ENCODE data around the gene SETD7. TPM values are rescaled to one million over a fixed set of nuclear protein-coding genes. Genes with fewer than 3 reads are reported as not detected.
A peak's percentile ranks its signal among the peaks of the same experiment; 100 is the strongest.

SETD7 gene
- total RNA-seq, 1 experiment from 2014 or later, result 29.6 TPM

DNA sequence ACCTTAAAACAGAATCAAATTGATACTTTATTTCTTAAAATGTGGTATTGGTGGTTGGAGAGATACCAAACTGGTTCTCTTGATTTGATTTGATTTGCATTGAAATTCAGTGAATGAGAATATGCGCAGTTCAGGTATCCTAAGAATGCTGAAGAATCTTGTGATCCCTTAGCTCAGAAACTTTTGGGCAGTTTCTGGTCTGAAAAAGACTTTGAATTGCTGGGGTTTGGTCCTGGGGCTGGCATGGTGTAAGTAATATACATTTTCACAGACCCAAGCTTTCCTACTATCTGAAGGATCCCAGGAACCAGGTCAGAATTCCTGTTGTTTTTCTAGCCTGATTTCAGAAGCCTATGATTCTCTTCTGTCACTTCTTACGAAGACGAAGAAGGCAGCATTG, 95.5 kb downstream of the SETD7 start:
- Histone ChIP-seq H3K27ac (ENCODE audit: low read length) (no peak overlapping the region), H3K4me2 (ENCODE audit: low read length) (no peak overlapping the region), H4K20me1 (ENCODE audit: low read length) (0 out of 2 replicates have a peak, but pooled peaks cover 5% of the 10 kb centered on the region), H2AFZ (ENCODE audit: low read length) (no peak overlapping the region), H3K79me2 (ENCODE audit: low read length) (peaks cover 63% of the 10 kb centered on the region), H3K9me3 (ENCODE audit: low read length) (no peaks in the 10 kb centered on the region), H3F3A (ENCODE audit: low read length, unreplicated experiment) (no peaks in the 10 kb centered on the region), H3K9me2 (replicated peaks; ENCODE audit: low read length) (no peaks in the 10 kb centered on the region), H3K27me3 (ENCODE audit: low read length) (no peaks in the 10 kb centered on the region), H3K36me3 (ENCODE audit: low read depth, low read length) (no peaks in the 10 kb centered on the region), H3K4me1 (ENCODE audit: insufficient read depth, low read length) (peaks cover 26% of the 10 kb centered on the region), H3K9ac (ENCODE audit: low read length) (no peak overlapping the region), H3K4me3 (ENCODE audit: low read length) (no peak overlapping the region)
- ATAC-seq (no peak), DNase-seq (no peak)
- POLR2A ChIA-PET (ENCODE audit: unreplicated experiment), result no interaction called here
- CTCF ChIA-PET, result no interaction called here
- intact Hi-C loops (cut with micrococcal nuclease), result no loop called here
- BruUV-seq (replicated peaks), result no TSS peak
- TF ChIP-seq, protein P1, sequence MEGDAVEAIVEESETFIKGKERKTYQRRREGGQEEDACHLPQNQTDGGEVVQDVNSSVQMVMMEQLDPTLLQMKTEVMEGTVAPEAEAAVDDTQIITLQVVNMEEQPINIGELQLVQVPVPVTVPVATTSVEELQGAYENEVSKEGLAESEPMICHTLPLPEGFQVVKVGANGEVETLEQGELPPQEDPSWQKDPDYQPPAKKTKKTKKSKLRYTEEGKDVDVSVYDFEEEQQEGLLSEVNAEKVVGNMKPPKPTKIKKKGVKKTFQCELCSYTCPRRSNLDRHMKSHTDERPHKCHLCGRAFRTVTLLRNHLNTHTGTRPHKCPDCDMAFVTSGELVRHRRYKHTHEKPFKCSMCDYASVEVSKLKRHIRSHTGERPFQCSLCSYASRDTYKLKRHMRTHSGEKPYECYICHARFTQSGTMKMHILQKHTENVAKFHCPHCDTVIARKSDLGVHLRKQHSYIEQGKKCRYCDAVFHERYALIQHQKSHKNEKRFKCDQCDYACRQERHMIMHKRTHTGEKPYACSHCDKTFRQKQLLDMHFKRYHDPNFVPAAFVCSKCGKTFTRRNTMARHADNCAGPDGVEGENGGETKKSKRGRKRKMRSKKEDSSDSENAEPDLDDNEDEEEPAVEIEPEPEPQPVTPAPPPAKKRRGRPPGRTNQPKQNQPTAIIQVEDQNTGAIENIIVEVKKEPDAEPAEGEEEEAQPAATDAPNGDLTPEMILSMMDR (conservative IDR thresholded peaks at IDR 0.05; ENCODE audit: low read depth, low read length), result no peak
- TF ChIP-seq EZH2 (IDR thresholded peaks at IDR 0.05; ENCODE audit: low read length, unreplicated experiment) (no peak), EZH2phosphoT487 (IDR thresholded peaks at IDR 0.05; ENCODE audit: borderline replicate concordance, low read length) (no peak)

DNA sequence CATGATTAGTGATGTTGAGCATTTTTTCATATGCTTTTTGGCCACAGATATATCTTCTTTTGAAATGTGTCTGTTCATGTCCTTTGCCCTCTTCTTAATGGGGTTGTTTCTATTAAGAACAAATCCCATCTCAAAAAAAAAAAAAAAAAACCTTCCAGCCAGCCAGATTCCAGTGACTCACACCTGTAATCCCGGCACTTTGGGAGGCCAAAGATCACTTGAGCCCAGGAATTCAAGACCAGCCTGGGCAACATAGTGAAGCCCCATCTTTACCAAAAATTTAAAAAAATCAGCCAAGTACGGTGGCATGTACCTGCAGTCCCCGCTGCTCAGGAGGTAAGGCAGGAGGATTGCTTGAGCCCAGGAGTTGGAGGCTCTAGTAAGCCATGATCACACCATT, 97.0 kb downstream of the SETD7 start:
- Histone ChIP-seq H3K9ac (ENCODE audit: low read length) (no peak overlapping the region), H3K27ac (ENCODE audit: low read length) (no peak overlapping the region), H3K79me2 (ENCODE audit: low read length) (peaks cover 77% of the 10 kb centered on the region), H3K4me3 (ENCODE audit: low read length) (no peak overlapping the region), H3K4me2 (ENCODE audit: low read length) (no peak overlapping the region), H2AFZ (ENCODE audit: low read length) (no peak overlapping the region), H3K36me3 (ENCODE audit: low read depth, low read length) (no peaks in the 10 kb centered on the region), H3K27me3 (ENCODE audit: low read length) (no peaks in the 10 kb centered on the region), H4K20me1 (ENCODE audit: low read length) (0 out of 2 replicates have a peak, but pooled peaks cover 7% of the 10 kb centered on the region), H3F3A (ENCODE audit: low read length, unreplicated experiment) (no peaks in the 10 kb centered on the region), H3K9me3 (ENCODE audit: low read length) (no peaks in the 10 kb centered on the region), H3K9me2 (replicated peaks; ENCODE audit: low read length) (no peaks in the 10 kb centered on the region), H3K4me1 (ENCODE audit: insufficient read depth, low read length) (peaks cover 32% of the 10 kb centered on the region)
- ATAC-seq, result no peak
- TF ChIP-seq EZH2phosphoT487 (IDR thresholded peaks at IDR 0.05; ENCODE audit: borderline replicate concordance, low read length), result no peak
- no peak for TF ChIP-seq EZH2 (IDR thresholded peaks at IDR 0.05; ENCODE audit: low read length, unreplicated experiment)
- TF ChIP-seq, protein P1 (conservative IDR thresholded peaks at IDR 0.05; ENCODE audit: low read depth, low read length), result no peak
- intact Hi-C loops (cut with micrococcal nuclease), result no loop called here
- BruUV-seq (replicated peaks), result no TSS peak
- ChIA-PET POLR2A (ENCODE audit: unreplicated experiment) (no interaction called here), CTCF (interaction anchor here (0.6 kb wide), 1 partner anchor 24 kb away, joined by 3 read pairs; no protein-coding TSS in a partner anchor)
- peak; percentile 23 for DNase-seq

DNA sequence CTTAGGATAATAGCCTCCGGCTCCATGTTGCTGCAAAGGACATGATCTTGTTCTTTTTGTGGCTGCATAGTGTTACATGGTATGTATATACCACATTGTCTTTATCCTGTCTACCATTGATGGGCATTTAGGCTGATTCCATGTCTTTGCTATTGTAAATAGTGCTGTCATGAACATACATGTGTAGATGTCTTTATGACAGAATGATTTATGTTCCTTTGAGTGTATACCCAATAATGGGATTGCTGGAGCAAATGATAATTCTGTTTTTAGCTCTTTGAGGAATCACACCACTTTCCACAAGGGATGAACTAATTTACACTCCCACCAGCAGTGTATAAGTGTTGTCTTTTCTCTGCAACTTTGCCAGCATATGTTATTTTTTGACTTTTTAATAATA, 97.5 kb downstream of the SETD7 start:
- no peak for DNase-seq
- intact Hi-C loops (cut with micrococcal nuclease), result no loop called here
- no peak overlapping the region for H3K4me2 ChIP-seq (ENCODE audit: low read length)
- H3K4me3 ChIP-seq (ENCODE audit: low read length), result no peak overlapping the region
- TF ChIP-seq, protein P1 (conservative IDR thresholded peaks at IDR 0.05; ENCODE audit: low read depth, low read length), result no peak
- TF ChIP-seq EZH2phosphoT487 (IDR thresholded peaks at IDR 0.05; ENCODE audit: borderline replicate concordance, low read length) (no peak), EZH2 (IDR thresholded peaks at IDR 0.05; ENCODE audit: low read length, unreplicated experiment) (no peak)
- H3K9me3 ChIP-seq (ENCODE audit: low read length), result no peaks in the 10 kb centered on the region
- H3K36me3 ChIP-seq (ENCODE audit: low read depth, low read length), result no peaks in the 10 kb centered on the region
- H4K20me1 ChIP-seq (ENCODE audit: low read length), result 0 out of 2 replicates have a peak, but pooled peaks cover 7% of the 10 kb centered on the region
- CTCF ChIA-PET, result no interaction called here
- H3K27me3 ChIP-seq (ENCODE audit: low read length), result no peaks in the 10 kb centered on the region
- no peaks in the 10 kb centered on the region for H3F3A ChIP-seq (ENCODE audit: low read length, unreplicated experiment)
- no TSS peak for BruUV-seq (replicated peaks)
- peaks cover 72% of the 10 kb centered on the region for H3K79me2 ChIP-seq (ENCODE audit: low read length)
- no peak overlapping the region for H3K27ac ChIP-seq (ENCODE audit: low read length)
- no peak for ATAC-seq
- POLR2A ChIA-PET (ENCODE audit: unreplicated experiment), result no interaction called here
- H3K9me2 ChIP-seq (replicated peaks; ENCODE audit: low read length), result no peaks in the 10 kb centered on the region
- H2AFZ ChIP-seq (ENCODE audit: low read length), result no peak overlapping the region
- no peak overlapping the region for H3K9ac ChIP-seq (ENCODE audit: low read length)
- peaks cover 32% of the 10 kb centered on the region for H3K4me1 ChIP-seq (ENCODE audit: insufficient read depth, low read length)

Data from PC-3 (cell line).